ENCODE measurements around the gene CNNM2.

DNA sequence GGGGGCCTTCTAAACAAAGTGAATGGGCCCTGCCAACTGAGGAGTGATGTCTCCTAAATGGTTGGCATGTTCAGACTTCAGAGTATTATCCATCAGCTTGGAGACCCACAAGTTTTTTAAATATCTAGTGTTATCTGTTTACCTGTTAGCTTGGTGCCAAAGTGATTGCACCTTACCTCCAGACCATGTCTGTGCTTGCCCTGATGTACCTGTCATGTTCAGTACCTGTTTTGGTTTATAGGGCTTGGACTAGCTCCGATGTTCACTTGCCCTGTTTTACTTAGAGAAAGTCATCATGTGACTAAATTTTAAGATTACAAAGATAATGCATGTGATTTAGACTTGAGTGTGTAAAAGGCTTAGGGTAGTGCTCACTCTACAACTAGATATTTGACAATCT, 67.7 kb downstream of the CNNM2 start:
- TF ChIP-seq CTCF (IDR thresholded peaks at IDR 0.05) (no peak), POLR2A (IDR thresholded peaks at IDR 0.05) (no peak)

All from heart left ventricle (tissue), 13 donors.